Stimulated activated CD8-positive, alpha-beta memory T cell treated with anti-CD3 and anti-CD28 coated beads, Interleukin-4, amount 100 ng/mL, for 24 hours (primary cell): ENCODE measurements around the gene EBP.
"Not testable (repeated sequence)": the region's sequence is repeated elsewhere in the genome, so short reads cannot be mapped to it uniquely, and the experiment has no call there.

ENCODE experiments used
- DNase-seq: peaks from one replicate; pipeline ENCODE4 v3.0.0-alpha.2; 2020; ENCODE audit warnings: low read depth

Gene EBP

GRCh38 chrX:48493890-48494364 lies 27.7 kb upstream of the EBP start:
- no peak for DNase-seq

GRCh38 chrX:48496660-48497059 lies 24.9 kb upstream of the EBP start:
- DNase-seq, result no peak

GRCh38 chrX:48497871-48498270 lies 23.7 kb upstream of the EBP start:
- DNase-seq, result no peak

GRCh38 chrX:48498374-48498809 lies 23.2 kb upstream of the EBP start:
- DNase-seq, result no peak

- no peak for DNase-seq
These were observed 17.3 kb upstream of the EBP start for GRCh38 chrX:48504261-48504660.

GRCh38 chrX:48505481-48505880 lies 16.1 kb upstream of the EBP start:
- DNase-seq, result no peak

GRCh38 chrX:48507246-48507645 lies 14.4 kb upstream of the EBP start:
- no peak for DNase-seq

GRCh38 chrX:48508400-48509244 lies 13.0 kb upstream of the EBP start, which contains the start of gene PORCN:
Gene PORCN, plus strand, starts transcription at chrX:48508992. Its CDS starts 829 bp downstream, at chrX:48509821.
- DNase-seq, result peak; percentile 78

- DNase-seq, result no peak
These were observed 12.4 kb upstream of the EBP start for GRCh38 chrX:48509245-48509590.

GRCh38 chrX:48509619-48510018 lies 12.0 kb upstream of the EBP start:
- no peak for DNase-seq

- DNase-seq, result no peak
These were observed 10.0 kb upstream of the EBP start for GRCh38 chrX:48511560-48511959.

- no peak for DNase-seq
These were observed 9.2 kb upstream of the EBP start for GRCh38 chrX:48512371-48512935.

GRCh38 chrX:48513670-48514069 lies 7.9 kb upstream of the EBP start:
- no peak for DNase-seq

- DNase-seq, result no peak
These were observed 7.3 kb upstream of the EBP start for GRCh38 chrX:48514126-48514806.

GRCh38 chrX:48514868-48515460 lies 6.6 kb upstream of the EBP start:
- DNase-seq, result no peak

GRCh38 chrX:48515842-48516241 lies 5.8 kb upstream of the EBP start:
- no peak for DNase-seq

- DNase-seq, result no peak
These were observed 5.3 kb upstream of the EBP start for GRCh38 chrX:48516285-48516684.

GRCh38 chrX:48516987-48517386 lies 4.6 kb upstream of the EBP start:
- no peak for DNase-seq

- DNase-seq, result not testable (repeated sequence)
These were observed 2.1 kb upstream of the EBP start for GRCh38 chrX:48519481-48519880.

- DNase-seq, result no peak
These were observed 1.2 kb upstream of the EBP start for GRCh38 chrX:48520455-48520854.

- no peak for DNase-seq
These were observed 644 bp upstream of the EBP start for GRCh38 chrX:48520976-48521352.

- DNase-seq, result no peak
These were observed 683 bp downstream of the EBP start for GRCh38 chrX:48522291-48522690.

- no peak for DNase-seq
These were observed 2.1 kb downstream of the EBP start for GRCh38 chrX:48523682-48524081.
